HG03565 (cell line): Measurements from ENCODE around the gene SORCS1.

ENCODE experiments used
- ATAC-seq: cut with Tn5 transposase; IDR thresholded peaks from one replicate; pipeline ENCODE4 v1.9.1; 2021; ENCODE audit warnings: mild to moderate bottlenecking, moderate library complexity; ENCODE audit not compliant: unreplicated experiment

The SORCS1 gene

DNA sequence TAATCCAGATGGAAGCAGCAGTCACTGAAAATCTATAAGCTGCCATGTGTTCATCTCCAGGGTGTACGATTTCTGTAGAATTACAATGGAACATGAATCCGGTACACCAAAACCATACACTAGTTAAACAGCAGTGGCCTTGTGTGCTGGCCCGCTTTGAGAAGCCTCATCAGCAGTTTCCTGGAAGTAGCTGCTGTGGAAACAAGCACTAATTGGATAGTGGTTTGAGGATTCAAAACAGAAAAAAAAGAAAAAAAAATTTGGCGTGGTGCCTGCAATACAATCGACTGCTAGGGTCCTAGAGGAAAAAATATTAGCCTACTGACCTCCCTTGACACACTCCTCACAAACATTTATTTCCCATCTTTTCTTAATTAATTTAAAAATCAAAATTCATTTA, 545.9 kb downstream of the SORCS1 start:
- no peak for ATAC-seq

DNA sequence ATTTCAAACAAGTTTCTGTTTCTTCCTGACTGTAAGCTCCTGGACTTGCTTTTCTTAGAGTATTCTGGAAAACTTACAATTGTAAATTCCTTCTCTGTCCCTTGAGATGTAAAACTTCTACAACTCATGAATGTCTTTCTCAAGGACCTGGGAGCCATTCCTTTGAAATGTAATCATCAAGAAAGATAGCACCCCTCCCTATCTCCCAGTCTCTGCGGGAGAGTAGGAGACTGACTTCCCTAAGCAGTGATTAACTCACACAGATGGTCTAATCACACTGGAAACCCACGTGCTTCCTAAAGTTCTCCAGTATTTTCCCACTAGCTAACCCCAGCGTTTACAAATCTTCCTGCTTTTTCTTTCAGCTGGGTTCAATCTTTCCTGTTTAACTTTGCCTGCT, 549.4 kb downstream of the SORCS1 start:
- ATAC-seq, result no peak

DNA sequence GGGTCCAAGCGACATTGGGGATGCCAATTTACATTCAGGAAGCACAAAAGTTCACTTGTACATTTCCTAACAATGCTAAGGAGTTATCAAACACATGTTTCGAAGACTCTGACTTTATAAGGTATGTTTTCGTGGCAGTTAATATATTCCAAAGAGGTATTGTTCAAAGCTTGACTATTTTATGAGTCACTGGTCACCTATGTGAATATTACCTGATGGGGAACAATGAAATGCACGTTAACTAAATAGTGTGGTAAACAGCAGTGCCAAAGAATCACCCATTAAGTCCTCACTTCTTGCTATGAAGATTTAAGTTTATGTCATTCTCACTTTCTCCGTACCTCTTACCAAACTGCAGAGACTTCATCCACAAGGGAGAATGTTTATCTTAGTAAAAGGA, 550.2 kb downstream of the SORCS1 start:
- ATAC-seq, result no peak

DNA sequence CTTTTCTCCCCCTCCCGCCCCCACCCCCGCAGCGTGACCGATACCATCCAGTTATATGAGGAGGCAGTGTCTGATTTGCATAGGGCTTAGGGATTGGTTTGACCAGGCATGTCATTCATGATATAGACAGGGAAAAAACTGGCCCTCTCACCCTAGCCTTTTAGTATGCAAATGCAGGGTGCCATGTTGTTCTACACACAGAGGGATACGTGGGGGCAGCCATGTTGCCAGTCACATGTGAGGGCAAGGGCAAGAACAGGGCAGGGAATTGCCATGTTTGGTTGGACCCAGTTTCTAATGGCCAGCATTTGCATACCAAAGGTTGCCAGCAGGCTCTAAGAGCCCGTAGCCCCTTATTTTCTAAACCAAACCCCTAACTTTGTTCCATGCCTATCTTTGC, 552.1 kb downstream of the SORCS1 start:
- no peak for ATAC-seq

DNA sequence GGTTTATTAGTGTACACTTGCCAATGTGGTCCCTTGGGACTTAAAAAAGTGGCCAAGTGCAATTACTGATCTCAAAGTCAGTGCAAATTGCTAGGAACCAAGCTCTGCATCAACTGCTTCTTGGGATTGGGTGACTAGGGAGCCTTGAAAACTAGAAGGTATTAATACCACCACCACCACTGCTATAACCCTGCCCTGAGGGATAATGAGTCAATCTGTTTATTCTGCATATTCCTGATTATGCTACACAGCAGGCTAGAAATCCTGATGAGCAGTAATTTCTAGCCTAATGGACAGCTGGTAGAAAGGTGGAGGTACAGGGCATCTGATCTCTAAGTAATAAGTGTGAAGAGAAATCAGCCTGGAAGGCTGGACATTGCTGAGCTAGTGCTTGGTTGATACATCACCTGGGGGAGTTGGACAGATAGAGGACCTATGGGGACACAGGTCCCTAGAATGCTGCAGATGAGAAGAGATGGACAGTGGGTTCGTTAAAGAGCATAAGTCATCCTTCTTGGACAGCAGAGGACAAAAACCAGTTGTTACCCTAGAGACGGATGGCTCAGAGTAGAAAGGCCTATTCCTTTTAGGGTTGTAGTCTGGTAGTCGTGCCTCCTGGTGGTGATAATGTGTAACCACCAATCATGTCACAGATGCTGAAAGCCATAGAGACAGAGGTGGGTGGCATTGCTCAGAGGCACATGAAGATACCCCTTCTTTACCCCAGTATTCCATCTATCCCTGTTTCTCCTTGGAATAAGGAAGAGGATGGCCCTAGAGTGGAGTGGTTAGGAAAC, 554.8 kb downstream of the SORCS1 start:
- no peak for ATAC-seq

DNA sequence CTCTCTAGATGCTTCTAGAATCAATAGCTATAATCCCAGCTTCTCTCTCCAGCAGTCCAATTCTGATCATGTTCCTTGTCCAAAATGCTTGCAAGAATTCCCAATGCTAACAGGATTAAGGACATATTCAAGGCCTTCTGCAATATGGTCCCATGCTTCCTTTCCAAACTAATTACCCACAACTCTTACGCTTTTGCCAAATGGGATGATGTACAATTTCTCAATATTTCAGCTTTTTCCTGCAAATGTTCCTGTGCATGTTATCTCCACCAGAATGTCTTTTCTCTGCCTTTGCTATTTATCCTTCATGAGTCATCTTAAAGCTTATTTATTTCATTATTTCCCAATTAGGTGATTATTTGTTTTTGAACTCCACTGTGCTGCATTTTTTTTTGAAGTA, 556.4 kb downstream of the SORCS1 start:
- no peak for ATAC-seq

DNA sequence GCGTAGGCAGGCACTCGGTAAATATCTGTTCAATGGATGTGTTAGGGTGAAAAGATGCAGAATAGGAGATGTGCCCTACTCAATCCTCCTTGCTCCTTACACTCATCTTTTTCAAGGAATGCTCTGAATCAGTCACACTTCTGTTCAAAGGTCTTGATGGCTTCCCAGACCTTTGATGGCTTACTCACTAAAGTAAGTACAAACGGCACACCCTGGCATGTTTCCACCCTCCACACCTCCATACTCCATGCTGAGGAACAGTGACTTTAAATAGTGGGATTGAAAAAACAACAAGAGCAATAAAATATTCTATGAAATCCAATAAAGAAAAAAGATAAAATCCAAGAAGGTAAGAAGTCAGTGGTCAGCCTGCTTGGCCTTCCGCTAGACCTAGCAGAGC, 569.2 kb downstream of the SORCS1 start:
- ATAC-seq, result no peak

DNA sequence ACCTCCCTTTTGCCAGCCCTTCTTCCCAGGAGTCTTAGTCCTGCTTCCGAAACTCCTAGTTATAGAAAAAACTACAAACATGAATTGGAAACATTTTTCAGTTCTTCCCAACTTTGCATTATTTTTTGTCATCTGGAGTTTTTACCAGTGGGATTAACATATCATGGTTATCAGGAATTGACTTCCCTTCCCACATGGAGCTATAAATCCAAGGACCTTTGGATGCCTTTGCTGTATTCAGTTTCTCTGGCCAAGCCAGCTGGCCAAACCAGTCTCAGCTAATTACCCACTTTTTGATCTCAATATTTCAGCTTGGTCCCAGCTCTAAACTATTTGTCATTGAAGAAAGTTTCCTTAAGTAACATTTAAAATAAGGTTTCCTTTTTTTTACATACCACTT, 570.6 kb downstream of the SORCS1 start:
- no peak for ATAC-seq

DNA sequence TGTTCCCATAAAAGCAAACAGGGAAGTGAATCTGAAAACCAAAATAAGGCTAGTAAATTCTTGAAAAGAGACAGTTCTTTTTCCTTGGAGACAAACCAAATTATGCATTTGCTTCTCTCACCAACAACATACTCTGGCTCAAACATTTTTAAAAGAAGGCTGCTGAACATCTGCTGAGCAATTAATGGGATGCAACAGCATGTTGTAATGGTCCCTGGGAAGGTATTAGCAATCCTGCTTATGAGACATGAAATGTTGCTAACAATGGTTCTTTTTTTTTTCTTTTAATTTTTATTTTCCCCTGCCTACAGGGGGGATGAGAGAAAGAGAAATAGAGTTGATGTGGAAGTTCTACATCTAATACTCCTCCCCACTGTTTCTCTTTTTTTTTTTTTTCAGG, 572.1 kb downstream of the SORCS1 start:
- no peak for ATAC-seq

DNA sequence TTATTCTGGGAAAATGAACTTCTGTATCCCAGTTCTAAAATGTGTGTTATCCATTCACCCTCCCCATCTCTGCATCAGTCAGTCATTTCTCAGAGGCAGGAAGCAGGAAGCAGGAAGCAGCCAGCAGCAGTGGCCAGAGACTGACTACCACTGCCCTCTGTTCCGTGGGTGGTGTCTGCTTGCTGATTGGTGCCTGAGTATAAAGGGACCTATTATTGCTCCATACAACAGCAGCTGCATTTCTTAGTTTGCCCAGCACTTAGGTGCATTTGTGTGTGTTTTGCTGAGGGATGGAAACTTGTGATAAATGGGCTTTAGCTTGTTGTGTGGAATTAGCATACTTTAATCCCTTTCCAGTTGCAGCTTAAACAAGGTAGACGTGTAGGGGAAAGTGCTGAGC, 582.2 kb downstream of the SORCS1 start:
- ATAC-seq, result no peak

DNA sequence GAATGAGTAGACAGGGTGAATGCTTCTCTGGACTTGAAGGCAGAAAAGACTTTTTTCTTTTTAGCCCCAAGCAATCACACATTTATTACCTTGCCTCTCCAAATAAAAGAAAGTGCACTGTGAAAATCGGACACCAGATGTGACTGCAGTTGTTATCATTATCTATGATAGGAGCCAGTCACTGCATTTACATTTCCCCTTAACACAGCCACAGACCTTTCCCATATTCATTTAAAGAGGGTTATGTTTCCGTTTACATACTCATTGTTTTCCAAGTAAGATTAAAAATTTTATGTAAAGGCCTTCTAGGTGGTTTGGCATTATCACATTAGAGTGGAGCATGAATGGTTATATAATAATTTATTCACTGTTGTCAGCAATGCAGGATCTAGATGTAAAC, 586.8 kb downstream of the SORCS1 start:
- no peak for ATAC-seq

DNA sequence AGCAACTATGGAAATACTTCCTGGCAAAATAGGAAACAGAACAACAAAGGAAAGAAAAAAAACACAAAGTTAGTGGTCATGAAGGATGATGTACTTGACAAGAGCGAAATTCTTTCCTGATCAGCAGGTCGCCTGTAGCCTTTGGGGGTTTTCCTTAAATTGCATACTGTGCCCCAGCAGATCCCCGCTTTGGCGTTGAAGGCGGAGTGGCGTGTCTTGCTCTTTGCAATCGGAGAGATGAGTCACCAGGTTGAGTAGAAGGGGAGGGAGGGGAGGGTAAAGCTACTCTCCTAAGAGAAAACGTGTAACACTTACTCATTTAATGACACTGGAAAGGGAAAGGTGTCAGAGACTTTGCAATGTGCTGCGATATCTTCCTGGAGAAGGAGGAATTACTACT, 587.2 kb downstream of the SORCS1 start:
- ATAC-seq, result no peak

DNA sequence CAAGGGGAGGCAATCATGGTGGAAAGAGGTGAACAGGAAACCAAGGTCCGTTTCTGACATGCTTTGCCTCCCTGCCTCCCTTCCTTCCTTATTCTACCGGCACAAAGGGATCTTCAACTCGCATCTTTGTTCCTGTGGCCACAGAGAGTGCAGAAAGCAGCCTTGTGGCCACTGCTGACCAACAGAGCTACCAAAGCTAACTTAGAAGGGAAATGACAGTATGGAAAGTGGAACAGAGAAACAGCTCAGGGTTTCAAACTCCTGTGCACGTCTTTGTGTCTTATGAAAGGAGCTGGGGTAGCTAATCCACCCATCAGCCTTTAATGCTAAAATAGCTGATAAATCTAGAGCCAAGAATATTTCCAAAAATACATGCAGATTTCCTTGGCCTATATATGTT, 588.0 kb downstream of the SORCS1 start:
- peak; percentile 52 for ATAC-seq

DNA sequence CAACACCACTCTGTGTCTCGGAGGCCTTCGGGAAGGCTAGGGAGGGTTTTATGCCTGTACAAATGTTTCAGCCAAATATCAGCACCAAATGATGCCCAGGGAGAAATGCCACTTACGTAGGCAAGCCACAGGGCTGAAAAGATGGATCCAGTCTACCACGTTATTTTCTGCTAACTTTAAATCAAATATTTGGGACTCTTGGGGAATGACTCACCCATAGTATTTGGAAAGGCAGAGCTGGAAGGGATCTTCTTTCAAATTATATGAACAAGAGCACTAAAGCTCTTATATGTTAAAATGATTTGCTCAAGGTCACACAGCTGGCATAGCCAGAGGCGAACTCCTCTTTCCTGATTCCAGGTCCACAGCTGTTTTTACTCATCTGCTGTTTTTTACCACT, 591.4 kb downstream of the SORCS1 start:
- ATAC-seq, result no peak

DNA sequence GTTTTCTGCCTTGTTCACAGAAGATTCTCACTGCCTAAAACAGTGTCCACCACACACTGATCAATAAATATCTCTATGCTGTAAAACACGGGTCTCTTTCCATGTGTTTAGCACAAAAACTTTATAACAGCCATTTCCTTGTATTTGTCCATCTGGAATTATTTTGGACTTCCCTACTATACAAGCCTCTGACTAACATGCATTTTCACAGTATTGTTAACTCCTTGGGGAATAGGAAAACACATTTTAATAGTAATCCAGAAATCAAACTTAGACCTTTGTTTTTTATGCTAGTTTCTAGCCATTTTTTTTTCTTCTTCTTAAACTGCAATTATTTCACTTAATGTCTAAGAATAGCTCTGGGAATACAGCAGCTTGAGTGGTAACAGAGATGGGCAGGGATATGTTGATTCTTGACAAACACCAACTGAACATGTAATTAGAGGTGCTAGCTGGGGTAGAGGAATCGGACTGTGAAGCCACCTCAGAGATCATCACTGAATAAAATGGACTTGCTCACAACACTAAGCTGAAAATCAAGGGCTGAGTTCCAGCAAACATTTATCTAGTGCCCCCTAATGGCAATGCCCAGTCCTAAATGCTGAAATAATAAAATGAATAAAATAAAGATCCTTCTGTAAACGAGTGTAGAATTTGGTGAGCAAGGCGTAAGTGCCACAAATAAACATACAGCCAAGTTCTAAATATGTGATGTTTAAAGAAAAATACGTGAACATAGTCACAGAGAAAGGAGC, 593.1 kb downstream of the SORCS1 start:
- no peak for ATAC-seq

DNA sequence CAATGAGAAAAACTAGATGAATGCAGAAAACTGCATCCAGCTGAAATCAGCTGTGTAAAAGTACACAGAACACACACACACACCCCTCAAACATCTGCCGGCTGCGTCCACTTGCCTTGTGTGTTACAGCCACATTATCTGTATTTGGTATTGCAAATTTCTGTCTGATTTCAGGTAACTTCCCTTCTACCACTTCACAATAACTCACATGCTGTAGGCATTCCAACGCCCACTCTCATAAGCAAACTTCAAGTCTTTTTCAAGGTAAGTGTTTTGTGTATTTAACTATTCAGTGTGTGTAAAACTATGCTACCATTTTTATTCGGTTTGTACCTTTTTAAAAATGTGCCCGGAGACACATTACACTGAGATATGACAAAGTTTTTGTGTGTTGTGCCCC, 594.2 kb downstream of the SORCS1 start:
- ATAC-seq, result no peak

DNA sequence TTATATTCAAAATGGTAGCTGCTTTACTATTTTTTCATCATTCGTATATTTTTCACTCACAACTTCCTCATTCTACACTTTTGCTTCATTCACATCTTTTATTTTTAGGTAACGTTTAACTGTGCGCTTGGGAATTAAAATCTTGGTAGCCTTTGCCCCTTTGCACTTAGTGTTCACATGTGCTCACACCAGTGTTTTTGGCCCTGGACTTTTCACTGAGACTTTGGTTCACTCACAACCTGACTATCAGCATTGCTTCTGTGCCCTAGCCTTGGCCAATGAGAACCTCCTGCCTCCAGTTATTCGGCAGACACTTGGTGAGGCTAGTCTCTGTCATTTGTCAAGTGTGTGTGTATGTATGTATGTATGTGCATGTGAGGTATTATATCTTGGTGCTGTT, 596.9 kb downstream of the SORCS1 start:
- no peak for ATAC-seq

DNA sequence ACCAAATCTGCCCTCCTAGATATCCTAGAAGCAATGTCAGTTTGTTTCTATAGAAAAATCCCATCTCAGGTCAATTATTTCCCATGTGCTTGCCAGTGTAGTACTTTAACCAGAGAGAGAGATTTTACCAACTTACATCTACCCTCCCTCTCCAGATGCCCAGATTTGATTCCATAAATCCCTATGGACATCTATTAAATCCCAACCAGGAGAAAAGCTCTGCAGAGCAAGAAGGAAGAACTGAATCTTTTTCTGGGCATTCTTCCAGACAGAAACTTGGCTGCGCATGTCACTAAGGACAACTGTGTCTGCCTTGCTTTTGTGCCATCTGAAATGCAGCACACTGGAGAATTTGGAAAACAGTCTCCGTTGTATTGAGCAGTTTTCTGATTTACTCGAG, 597.6 kb downstream of the SORCS1 start:
- ATAC-seq, result no peak

DNA sequence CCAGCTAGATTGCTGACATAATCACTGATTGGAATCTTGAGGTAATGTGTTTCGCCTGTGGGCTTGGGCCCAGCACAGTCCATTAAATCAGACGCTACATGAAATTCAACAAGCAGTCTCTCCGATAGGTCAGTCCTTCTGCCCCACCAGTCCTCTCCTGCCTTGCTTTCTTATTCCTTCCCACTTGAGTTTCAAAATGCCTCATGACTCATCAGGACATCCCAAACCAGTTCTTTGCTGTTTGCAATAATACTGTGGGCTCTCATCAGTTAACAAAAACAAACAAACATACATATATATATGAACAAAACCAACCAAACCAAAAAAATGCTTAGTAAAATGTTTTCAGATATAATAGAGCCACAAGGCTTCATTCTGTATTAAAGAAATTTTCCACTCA, 599.0 kb downstream of the SORCS1 start:
- ATAC-seq, result no peak

DNA sequence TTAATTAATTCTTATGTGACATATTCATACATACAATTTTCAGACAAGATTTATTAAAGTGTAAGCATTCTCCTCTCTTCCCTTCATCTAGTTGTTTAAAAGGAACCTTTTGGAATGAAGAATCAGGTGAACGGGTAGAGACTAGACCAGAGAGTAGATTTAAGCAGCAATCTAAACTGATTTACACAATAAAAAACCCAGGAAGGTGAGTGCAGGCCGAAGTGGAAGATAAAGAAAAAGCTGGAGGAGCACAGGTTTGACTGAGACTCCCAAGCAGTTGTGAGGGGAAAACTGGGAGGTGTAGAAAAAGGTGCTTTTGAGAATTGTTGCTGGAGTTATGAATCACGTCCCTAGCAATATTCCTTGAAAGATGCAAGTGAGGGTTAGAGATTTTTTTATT, 601.1 kb downstream of the SORCS1 start:
- no peak for ATAC-seq

DNA sequence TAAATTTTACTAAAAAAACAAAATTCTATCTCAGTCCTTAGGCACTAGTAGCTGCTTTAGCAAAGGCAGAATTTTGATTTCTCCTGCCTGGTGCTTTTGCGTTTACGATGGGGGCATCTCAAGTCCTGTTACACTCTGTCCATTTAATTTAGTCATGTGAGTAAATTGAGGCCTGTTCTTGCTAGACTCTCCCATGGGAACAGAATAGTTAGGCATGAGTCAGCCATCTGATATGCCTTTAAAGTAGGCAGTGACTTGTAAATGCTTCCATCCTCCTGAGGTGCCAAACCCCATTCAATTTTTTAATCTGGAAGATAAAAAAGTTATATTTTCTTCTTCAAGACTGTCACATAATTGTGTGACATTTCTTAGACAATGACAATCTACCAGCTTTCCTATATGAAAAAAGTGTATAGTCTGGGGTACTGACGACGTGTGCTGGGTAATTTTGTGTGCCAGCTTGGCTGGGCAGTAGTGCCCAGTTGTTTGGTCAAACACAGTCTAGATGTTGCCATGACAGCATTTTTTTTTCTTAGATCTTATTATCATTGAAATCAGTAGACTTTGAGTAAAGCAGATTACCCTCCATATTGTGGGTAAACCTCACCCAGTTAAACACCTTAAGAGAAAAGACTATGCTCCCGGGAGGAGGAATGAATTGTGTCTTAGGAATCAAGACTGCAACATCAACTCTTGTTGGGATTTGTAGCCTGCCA, 603.4 kb downstream of the SORCS1 start:
- no peak for ATAC-seq

DNA sequence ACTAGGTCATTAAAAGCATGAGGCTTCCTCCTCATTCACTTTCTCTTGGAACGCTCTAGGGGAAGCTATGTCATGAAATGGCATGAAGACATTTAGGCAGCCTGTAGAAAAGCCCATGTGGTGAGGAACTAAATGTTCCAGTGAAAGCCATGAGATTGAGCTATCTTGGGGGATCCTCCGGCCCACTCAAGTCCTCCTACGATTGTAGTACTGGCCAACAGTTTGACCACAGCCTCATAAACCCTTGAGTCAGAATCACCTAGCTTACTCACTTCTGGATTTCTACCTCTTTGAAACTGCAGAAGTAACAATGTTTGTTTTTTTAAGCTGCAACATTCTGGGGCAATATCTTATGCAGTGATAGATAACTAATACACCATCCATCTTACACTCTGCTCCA, 605.1 kb downstream of the SORCS1 start:
- ATAC-seq, result no peak
